Endometrial microvascular endothelial cells (primary cell): ENCODE measurements around the gene SCCPDH. TPM values are rescaled to one million over a fixed set of nuclear protein-coding genes. Genes with fewer than 3 reads are reported as not detected.

Experiments
- in situ Hi-C: cut with HindIII; loops from 2 replicates; pipeline ENCODE4 v1.10.0; 2017; ENCODE audit warnings: low sequenced_read_pairs, low pct_unique_long_range_greater_than_20kb; ENCODE audit errors: inconsistent ontology term
- total RNA-seq: library from RNA; depleted of rRNA; stranded (reverse); fragments of >200 nt; gene quantifications from one replicate; pipeline ENCODE4 v1.2.3, GENCODE V29; 2015; ENCODE audit errors: inconsistent ontology term

SCCPDH gene
- total RNA-seq, 1 donor from 2014 or later, result 48.8 TPM

GRCh38 chr1:246815693-246816270 lies 91.6 kb downstream of the SCCPDH start:
- in situ Hi-C loops, result no loop called here

Other genes starting within 250 kb of the SCCPDH start
- 16.6 TPM for gene SMYD3, start 217.1 kb upstream of the SCCPDH start, total RNA-seq
- gene TFB2M, start 158.1 kb upstream of the SCCPDH start, total RNA-seq, result 25.8 TPM
- gene CNST, start 158.0 kb upstream of the SCCPDH start, total RNA-seq, result 20.3 TPM
- gene AHCTF1, start 207.5 kb downstream of the SCCPDH start, total RNA-seq, result 26.5 TPM